GM19043 (cell line): ENCODE measurements around the gene GRIN2D.
A peak's percentile ranks its signal among the peaks of the same experiment; 100 is the strongest.

Experiments
- ATAC-seq: cut with Tn5 transposase; IDR thresholded peaks from one replicate; pipeline ENCODE4 v1.9.1; 2021; ENCODE audit warnings: low read depth; ENCODE audit not compliant: unreplicated experiment

GRIN2D gene

DNA sequence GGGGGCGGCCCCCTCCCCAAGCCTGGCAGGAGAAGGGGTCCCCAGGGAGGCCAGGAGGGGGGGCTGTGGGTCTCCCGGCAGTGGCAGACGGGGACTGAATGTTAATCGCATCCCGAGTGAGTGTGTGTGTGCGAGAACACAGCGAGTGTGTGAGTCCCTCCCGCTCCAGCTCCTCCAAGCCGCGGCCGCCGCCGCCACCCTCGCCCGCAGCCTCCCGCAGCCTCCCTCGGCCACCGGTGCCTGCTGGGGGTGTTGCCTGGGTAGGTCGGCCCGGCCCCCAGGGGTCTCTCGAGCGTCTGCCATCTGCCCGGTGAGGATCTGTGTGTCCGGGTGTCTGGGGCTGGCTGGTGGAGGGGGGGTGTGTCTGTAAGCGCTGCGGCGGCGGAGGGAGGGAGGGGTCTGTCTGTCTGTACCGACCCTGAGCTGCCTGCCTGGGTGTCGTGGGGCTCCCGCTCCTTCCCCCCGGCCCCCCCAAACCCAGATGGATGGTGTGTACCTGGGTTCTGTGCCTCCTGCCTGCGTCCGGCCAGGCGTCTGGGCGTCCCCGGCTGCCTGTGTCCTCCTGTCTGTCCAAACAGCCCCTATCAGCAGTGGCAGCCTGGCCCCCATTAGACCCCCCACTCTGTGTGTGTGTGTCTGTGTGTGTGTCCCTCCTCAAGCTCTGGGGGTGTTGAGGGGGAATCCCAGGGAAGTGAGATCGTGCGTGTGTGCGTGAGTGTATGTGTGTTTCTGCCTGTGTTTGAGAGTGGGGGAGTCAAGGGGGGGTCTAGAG is at the start of gene GRIN2D:
TSS of gene GRIN2D (plus strand) at position 110 of the 772 bp plus-strand sequence. CDS start 4,725 bp downstream, outside the sequence.
- no peak for ATAC-seq

DNA sequence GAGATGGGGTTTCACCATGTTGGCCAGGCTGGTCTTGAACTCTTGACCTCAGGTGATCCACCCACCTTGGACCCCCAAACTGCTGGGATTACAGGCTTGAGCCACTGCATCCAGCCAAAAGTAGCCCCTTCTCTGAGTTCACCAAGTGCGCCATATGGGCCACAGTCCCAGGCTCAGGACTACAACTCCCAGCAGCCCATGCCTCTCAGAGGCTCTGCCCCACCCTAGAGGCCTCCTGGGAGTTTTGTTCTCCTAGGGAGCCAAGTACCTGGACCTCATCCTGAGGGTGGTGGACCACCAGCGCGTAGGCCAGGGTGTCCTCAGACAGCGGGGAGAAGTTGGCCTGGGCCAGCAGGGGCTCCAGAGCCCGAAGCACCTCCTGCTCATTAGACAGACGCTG is 48.6 kb upstream of the GRIN2D start:
- no peak for ATAC-seq

DNA sequence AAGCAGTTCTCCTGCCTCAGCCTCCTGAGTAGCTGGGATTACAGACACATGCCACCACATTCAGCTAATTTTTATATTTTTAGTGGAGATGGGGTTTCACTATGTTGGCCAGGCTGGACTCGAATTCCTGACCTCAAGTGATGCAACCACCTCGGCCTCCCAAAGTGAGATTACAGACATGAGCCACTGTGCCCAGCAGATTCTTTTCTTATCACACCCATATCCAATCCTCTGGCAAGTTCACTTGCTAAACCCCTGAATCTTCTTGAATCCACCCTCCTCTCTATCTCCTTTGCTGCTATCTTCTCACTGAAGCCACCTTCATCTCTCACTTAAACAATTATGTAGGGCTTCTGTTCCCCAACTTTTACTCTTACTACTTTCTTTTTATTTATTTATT is 47.3 kb upstream of the GRIN2D start:
- ATAC-seq, result no peak

DNA sequence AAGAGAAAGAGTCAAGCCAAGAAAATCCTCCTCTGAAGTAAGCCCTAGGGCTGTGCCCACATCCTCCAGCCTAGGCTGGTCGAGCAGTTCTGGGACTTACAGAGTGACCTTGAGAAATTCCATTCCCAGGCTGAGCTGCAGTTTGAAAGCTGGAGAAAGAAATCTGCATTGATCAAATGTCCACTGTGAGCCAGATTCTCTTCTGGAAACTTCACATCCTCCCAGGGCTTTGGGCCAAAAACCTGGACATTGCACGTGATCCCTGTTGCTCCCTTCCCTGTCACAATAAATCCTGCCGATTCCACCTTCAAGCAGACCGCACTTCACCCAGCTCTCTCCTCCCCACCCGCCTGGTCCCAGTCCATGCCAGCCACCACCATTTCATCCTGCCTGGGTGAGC is 45.4 kb upstream of the GRIN2D start:
- no peak for ATAC-seq

DNA sequence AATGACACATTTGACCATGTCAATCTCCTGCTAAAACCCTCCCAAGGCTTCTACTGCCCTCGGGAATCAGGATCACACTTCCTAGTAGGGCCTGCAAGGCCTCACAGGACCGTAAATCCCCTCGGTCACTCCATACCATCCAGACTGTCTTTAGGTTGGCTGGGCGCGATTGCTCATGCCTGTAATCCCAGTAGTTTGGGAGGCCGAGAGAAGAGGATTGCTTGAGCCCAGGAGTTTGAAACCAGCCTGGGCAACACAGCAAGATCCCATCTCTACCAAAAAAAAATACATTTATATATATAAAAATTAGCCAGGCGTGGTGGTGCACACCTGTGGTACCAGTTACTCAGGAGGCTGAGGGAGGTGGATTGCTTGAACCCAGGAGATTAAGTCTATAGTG is 44.7 kb upstream of the GRIN2D start:
- ATAC-seq, result no peak

DNA sequence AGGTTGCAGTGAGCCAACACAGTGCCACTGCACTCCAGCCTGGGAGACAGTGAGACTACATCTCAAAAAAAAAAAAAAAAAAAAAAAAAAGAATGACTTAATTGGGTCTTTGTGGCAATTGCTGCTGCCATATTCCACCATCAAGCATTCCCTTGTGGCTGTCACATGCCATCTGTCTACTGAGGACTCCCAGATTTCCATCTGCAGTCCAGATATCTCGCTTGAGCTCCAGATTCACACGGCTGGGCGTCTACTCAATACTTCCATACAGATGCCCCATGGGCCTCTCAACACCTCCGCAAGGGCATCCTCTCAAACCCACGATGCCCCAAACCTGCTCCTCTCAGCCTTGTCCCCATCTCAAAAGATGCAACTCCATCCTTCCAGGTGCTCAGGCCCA is 42.6 kb upstream of the GRIN2D start:
- ATAC-seq, result no peak

DNA sequence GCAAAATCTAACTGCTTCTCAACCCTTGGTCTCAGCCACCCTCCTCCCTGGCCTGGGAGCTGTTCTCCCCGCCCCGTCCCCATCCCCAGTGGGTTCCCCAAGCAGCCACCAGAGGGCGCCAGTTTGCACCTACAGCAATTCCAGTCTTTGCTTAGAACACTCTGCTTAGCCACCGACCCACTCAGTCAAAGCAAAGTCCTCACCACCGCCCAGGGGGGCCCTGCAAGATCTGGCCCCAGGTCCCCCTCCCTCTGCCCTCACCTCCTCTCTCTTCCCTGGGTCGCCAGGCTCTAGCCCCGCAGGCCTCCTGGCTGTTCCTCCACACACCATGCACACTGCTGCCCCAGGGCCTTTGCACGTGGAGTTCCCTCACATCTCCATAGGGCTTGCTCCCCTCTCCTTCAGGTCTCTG is 42.1 kb upstream of the GRIN2D start:
- ATAC-seq, result no peak

DNA sequence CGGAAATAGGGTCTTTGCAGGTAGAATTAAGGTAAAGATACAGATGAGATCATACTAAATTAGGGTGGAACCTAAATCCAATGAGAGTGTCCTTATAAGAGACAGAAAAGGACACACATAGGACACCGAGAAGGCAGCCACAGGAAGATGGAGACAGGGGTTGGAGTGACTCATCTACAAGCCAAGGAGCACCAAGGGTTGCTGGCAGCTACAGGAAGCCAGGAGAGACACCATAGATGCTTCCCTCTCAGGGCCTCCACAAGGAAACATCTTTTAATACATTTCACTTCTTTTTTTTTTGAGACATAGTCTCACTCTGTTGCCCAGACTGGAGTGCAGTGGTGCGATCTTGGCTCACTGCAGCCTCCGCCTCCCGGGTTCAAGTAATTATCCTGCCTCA is 39.8 kb upstream of the GRIN2D start:
- ATAC-seq, result no peak

DNA sequence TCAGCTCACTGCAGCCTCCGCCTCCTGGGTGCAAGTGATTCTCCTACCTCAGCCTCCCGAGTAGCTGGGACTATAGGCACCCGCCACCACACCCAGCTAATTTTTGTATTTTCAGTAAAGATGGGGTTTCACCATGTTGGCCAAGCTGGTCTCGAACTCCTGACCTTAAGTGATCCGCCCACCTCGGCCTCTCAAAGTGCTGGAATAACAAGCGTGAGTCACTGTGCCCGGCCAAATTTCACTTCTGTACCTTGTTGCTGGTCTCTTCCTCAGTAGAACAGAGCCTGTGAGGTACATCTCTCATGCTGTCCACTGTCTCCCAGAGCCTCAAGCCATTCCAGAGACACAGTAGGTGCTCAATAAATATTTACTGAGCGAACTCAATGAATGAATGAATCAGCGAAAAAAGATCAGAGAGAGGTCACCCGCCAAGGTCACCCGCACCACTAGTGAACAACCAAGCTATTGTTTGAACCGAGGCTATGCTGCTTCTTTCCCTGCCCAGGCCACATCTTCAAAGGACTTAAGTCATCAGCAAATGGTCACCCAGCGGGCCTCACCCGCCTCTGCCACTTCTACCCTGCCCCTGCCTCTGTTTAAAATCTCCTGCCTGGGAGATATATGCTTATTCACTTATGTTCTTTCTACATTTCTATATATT is 39.0 kb upstream of the GRIN2D start:
- no peak for ATAC-seq

DNA sequence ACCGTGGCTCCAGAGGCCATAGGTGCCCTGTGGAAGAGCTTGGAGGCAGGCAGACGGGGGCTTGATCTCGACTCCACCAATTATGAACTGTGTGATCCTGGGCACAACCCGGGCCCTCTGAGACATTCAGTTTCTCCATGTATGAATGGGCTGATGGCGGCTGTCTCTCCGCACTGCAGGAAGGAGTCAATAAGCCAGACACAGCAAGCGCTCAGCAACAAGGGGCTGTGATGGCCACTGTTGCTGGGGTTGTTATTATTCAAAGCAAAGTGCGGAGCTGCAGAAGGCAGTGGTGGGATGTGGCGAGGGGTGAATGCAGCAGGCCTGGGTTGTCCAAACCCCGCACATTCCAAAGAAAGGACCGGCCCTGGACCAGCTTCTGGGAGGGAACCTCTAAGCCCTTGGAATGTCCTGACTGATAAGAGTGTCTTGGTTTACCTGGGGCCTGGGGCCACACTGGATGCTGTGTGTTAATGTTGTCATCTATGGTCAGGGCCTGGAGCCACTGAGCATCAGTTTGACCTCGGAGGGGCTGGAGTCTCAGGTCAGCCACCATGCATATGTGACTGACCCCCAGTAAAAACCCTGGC is 38.0 kb upstream of the GRIN2D start:
- no peak for ATAC-seq

DNA sequence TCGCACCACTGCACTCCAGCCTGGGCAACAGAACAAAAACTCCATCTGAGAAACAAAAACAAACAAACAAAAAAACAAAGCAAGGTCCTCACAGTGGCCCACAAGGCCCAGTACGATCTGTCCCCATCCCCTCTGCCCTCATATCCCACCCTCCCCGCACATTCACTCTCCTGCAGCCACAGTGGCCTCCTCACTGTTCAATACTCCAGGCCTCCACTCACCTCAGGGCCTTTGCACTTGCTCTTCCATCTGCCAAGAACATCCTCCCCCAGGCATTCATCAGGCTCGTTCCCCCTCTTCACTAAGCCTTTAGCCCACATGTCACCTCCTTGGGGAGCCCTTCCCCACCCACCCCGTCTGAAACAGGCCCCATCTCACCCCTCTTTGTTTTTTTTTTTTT is 34.3 kb upstream of the GRIN2D start:
- no peak for ATAC-seq

DNA sequence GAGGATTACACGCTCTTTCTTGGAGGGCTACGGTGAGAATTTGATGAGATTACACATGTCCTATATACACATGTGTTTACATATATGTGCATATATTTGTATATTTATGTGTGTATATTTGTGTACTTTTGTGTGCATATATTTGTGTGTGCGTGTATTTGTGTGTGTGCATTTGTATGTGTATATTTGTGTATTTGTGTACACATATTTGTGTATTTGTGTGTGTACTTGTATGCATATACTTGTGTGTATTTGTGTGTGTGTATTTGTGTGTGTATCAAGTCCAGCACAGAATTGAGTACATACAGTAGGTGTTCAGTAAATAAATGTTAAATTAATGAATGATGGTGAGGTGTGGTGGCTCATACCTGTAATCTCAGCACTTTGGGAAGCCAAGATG is 31.6 kb upstream of the GRIN2D start:
- ATAC-seq, result no peak

DNA sequence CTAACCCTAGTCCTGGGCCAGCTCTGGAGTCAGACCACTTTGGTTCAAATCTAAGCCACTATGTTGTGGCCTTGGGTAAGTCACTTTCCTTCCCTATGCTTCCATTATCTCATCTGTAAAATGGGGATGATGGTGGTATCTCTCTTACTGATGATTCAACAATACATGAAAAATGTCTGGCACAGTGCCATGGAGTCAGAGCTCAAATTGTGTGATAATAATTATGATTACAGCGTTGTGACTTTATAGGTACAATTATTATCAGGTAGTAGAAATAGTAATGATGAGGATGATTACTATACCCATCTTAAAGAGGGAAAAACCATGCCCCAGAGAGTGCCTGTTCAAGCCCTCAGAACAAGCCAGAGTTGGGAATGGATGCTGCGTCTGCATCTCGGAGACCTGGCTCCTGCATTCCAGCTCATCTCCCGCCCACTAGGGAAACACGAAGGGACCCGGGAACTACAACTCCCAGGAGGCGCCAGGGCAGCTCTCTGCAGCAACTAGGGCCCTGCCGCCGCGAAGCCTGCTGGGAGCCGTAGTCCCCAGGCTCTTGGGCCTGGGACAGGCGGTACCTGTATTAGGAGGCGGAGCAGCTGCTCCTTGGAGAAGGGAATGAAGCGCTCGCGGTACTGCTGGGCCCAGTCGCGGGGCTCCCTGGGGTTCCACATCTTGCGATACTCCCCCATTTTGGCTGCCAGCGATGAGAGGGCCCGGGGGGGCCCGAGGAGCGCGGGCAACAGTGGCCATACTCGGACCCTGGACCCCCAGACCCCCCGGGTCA is 30.6 kb upstream of the GRIN2D start:
- ATAC-seq, result peak; percentile 56

DNA sequence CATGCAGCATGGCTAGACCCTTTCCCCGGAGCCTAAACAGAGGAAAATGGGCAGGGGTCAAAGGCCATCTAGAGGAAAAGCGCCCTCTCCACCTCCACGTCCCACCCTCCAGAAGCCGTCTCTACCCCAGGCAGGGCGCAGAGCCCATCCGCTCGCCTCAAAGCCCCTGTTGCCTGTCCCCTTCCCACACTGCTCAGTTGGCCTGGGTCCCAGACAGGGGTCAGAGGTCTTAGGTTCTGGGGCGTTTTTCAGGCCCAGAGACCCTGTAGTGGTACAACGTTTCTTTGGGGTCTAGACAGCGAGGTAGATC is 30.0 kb upstream of the GRIN2D start:
- ATAC-seq, result no peak

DNA sequence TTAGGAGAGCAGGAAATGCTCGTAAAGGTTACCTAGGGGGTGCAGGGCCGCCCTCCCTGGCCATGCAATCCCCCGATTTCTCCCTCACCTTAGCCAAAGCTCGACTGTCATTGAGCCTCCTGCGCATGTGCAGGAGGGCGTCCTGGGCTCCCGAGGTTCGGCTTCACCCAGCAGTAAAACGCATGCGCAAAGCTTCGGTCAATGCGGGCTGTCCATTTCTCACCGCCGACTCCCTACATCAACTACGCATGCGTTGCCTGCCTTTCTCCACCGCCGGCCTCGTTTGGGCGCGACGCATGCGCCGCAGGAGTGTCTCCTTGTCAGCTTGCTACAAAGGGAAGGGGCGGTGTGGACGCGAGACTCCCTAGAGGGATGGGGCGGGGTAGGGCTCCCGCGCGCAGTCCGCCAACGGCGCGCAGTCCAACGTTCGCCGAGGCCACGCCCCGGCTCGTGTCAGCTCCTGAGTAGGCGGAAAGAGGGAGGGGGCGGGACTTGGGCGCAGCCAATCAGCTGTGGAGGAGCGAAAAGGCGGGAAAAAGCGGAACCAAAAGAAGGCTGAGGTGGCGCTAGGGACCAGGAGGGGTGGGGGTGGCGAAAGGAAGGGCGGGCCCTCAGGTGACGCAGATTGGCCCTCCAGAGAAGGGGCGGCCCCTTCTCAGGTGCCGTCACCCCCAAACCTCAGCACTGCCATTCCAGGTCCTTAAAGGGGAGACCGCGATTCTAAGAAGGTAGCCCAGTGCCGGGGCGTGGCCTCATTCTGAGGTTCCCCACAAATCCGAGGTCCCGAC is 29.5 kb upstream of the GRIN2D start, which contains the start of the genes SYNGR4 and TMEM143:
TSS of gene SYNGR4 (plus strand) at position 558 of the 788 bp plus-strand sequence. CDS start 1,476 bp downstream, outside the sequence.
TSS of gene TMEM143 (minus strand) at position 131 of the 788 bp plus-strand sequence. CDS start at position 111, 20 bp downstream.
- ATAC-seq, result peak; percentile 78

DNA sequence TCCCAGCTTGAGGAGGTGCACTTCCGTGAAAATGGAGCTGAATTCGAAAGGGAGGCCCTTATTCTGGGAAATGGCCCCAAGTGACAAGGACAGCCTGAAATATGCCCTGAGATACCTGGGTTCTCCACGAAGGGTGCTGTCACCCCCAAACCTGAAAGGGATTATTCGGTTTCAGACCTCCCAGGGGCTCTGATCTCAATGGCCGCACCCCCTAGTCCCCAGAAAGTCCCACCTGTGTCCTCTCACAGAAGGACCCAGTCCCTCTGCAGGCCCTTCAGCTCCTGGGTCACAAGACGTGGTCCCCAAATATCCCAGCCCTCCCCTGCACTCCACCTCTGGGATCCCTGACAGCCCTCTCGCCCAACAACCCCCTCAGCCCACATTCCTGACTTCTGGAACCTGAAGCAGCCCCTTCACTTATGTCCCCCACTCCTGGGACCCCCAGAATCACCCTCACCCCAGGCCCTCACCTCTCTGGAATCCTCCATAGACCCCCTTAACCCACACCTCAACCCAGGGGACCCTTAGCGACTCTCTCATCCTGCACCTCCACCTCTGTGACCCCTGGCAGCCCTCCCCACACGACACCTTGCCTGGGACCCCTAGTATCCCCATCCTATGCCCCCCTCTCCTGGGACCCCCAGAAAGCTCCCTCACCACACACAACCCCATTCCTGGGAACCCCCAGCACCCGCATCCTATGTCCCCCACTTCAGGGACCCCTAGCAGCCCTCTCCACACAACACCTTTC is 28.7 kb upstream of the GRIN2D start:
- ATAC-seq, result no peak

DNA sequence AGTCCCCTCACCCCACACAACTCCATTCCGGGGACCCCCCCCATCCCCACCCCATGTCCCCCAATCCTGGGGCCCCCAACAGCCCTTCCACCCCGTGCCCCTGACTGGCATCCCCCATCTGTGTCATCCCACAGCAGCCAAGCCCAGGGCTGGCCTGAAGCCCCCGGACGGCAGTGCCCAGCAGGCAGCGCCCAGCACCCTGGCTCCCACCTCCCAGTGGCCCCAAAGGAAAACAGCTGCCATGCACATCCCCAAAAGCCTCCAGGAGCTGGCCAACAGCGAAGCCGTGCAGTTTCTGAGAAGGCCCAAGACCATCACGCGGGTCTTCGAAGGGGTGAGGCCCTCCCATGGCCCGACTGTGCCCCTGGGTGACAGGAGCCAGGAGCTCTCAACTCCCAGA is 27.9 kb upstream of the GRIN2D start:
- ATAC-seq, result no peak

DNA sequence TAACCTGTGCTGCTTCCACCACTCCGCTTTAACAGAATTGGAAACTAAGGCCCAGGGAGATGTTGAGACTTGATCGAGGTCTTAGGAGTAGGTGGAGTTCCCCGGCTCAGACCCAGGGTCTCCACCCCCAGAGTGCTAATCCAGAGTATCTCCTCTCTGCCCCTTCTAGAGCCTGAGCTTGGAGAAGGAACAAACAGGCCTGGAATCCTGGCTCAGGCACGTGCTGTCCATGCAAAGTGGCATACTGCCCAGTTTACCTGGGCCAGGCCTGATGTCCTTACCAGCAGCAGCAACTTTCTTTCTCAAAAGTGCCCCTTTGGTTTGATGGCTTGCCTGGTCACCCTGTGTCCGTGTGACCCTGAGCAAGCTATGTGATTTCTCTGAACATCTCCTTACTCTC is 25.6 kb upstream of the GRIN2D start:
- ATAC-seq, result no peak

DNA sequence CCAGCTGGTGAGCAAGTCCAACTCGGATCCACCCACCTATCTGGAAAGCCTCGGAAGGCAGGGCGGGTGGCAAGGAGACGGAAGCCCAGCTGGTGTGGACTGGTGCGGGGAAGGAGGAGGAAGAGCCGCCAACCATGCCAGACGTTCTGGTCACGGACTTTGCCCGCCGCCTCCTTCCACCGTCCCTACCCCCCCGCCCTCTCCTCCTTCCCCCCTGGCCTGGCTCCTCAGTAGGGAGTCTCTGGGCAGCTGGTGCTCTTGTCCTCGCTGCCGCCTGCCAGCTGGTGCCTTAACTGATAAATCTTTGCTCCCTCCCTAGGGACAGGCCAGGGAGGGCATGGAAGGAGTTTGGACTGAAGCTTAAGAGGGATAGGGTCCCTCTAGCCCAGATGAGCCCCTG is 24.5 kb upstream of the GRIN2D start:
- no peak for ATAC-seq

DNA sequence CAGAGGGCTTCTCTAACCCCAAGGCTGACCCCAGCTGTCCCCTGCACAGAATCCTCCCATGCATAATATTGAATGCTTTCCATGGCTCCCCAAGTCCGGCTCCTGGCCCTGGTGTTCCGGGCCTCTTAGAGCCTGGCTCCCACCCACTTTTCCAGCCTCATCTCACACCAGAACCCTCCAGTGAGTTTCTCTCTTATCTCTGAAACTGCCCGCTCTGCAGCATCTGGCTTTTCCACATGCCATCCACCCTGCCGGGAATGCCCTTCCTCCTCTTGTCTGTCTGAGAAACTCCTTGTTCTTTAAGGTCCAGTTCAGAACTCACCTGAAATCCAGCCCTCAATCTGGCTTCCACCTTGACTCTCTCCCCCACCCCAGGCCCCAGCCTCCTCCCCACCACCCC is 22.5 kb upstream of the GRIN2D start:
- ATAC-seq, result no peak
